ENCODE measurements around the gene CHD1L.
"Not testable (repeated sequence)": the region's sequence is repeated elsewhere in the genome, so short reads cannot be mapped to it uniquely, and the experiment has no call there.

CHD1L gene

GRCh38 chr1:147235822-147236221 lies 6.7 kb upstream of the CHD1L start:
- DNase-seq: no peak

- DNase-seq: no peak
These were observed 6.0 kb upstream of the CHD1L start for GRCh38 chr1:147236448-147236847.

DNA sequence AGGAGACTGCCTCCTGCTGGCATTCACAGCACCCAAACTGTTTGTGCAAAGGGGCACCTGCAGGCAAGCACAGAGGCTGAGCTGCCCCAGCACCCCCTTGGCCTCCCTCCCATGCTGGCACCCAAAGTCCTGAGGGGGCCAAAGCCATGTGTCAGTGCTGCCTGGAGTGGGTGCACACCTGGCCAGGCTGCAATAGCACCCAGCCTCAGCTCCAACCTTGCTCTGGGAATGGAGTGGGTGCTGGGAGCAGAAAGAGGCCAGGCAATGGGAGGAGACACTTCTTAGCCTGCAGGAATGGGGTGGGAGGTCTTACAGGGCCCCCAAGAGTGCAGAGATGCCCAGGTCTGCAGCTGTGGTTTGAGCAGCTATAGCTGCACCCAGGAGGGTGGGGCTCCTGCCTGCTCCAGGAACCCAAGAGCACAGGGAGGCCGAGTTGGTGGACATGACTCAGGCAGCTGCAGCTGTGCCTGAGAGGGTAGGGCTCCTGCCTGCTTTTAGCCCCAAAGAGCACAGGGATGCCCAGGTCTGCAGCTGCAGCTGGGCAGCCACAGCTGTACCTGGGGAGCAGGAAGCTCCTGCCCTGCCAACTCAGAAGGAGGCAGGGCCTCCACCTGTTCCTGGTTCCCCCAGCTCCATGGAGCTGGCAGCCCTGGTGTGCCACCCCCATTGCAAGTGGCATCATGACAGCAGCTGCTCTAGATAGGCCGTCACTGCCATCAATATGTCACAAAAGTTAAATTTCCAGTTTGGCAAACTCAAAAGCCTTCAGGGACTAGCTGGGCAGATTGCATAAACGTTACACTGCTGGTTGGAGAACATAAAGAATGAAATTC lies 5.3 kb upstream of the CHD1L start:
- DNase-seq: no peak

GRCh38 chr1:147238053-147238902 lies 4.2 kb upstream of the CHD1L start:
- DNase-seq: no peak

DNA sequence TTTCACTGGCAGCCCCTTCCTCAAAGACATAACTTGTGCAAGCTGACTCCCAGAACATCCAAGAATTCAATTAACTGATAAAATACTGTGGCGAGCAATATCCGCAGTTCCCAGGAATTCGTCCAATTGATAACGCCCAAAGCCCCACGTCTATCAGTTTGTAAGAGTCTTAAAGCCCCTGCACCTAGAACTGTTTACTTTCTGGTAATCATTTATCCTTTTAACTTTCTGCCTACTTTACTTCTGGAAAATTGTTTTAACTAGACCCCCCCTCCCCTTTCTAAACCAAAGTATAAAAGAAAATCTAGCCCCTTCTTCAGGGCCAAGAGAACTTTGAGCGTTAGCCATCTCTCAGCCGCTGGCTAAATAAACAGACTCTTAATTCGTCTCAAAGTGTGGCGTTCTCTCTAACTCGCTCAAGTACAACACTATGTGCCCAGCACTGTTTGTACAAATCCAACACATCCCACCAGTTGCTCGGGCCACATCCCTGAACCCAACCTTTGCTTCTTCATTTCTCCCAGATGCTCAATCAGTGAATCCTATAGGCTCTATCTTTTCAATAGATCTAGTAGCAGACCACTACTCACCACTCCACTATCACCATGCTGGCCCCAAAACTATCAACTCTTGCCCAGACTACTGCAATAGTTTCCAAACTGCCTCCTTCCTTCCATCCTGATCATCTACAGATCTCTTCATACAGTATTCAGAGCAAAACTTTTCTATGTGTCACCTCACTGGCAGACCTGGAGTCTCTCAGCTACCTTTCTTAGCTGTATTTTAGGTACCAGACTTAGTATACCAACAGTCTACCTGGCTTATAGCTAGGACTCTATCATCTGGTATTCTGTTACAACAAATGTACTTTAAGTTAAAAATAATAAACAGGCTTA lies 3.3 kb upstream of the CHD1L start:
- no peak for DNase-seq

DNA sequence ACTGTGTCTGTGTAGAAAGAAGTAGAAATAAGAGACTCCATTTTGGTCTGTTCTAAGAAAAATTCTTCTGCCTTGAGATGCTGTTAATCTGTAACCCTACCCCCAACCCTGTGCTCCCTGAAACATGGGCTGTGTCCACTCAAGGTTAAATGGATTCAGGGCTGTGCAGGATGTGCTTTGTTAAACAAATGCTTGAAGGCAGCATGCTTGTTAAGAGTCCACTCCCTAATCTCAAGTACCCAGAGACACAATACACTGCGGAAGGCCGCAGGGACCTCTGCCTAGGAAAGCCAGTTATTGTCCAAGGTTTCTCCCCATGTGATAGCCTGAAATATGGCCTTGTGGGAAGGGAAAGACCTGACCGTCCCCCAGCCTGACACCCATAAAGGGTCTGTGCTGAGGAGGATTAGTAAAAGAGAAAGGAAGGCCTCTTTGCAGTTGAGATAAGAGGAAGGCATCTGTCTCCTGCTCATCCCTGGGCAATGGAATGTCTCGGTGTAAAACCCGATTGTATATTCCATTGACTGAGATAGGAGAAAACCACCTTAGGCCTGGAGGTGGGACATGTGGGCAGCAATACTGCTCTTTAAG lies 2.3 kb upstream of the CHD1L start:
- DNase-seq: not testable (repeated sequence)

DNA sequence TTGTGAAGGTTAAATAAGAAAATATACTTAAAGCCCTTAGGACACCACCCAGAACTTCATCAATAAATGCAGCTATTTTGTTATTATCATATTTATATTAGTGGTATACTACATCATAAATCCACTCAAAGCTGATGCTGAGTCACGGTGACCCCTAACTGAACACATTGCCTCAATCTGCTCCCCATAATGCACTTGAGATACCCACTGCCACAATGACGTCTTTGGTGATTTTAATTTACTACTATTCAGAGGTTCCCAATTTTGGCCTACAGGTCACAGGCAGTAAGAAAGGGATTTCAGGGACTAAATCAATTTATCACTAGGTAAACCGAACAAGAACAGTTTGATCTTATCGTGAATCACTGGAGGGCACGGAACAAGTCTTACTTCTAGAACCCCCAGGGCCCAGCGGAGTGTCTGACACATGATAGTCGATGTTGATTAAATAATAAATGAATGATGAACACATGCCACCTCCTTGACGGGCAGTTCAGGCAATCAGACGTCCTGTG lies 493 bp upstream of the CHD1L start:
- no peak for DNase-seq

- DNase-seq: peak; percentile 79
These were observed 773 bp downstream of the CHD1L start for GRCh38 chr1:147243228-147243685.

GRCh38 chr1:147243841-147244240 lies 1.4 kb downstream of the CHD1L start:
- peak; percentile 65 for DNase-seq

DNA sequence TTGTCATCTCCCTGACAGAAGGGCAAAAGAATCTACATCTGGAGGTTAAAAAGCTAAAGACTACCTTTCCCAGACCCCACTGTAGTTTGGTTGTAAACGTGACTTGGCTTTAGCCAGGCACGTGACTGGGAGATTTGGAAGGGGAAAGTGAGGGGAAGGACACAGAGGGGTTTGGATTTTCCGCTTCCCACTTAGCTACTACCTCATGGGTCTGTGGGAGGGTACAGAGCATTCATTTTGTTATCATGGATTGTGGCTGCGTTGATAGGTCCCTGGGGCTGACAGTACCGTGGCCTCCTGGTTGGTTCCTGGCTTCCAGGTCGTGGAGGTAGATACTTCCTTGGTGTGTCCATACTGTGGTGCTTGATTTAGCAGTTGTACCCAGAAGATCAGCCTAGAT lies 2.6 kb downstream of the CHD1L start:
- DNase-seq: no peak

GRCh38 chr1:147245586-147246021 lies 3.1 kb downstream of the CHD1L start:
- peak; percentile 70 for DNase-seq

- DNase-seq: peak; percentile 48
These were observed 3.7 kb downstream of the CHD1L start for GRCh38 chr1:147246044-147246690.

GRCh38 chr1:147246910-147247655 lies 4.6 kb downstream of the CHD1L start:
- DNase-seq: peak; percentile 85

- no peak for DNase-seq
These were observed 5.3 kb downstream of the CHD1L start for GRCh38 chr1:147247656-147248238.

DNA sequence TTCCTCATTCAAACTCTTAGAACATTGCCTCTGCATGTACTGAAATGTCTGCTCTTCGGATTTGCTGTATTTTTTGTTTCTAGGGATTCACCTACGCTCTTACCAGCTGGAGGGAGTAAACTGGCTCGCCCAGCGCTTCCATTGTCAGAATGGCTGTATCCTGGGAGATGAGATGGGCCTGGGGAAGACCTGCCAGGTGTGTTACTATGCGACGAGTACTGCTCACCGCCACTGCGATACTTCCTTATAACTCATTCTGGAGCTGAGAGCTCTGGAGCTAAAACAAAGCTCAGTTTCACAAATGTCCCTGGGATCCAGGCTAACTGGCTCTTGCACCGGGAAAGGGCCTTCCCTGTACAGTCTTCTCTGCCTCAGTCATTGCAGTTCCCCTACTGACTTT lies 10.1 kb downstream of the CHD1L start:
- DNase-seq: no peak

- no peak for DNase-seq
These were observed 18.5 kb downstream of the CHD1L start for GRCh38 chr1:147260956-147261355.

GRCh38 chr1:147264158-147264768 lies 21.8 kb downstream of the CHD1L start:
- DNase-seq: no peak

- DNase-seq: no peak
These were observed 23.9 kb downstream of the CHD1L start for GRCh38 chr1:147266381-147266780.

GRCh38 chr1:147267711-147268110 lies 25.2 kb downstream of the CHD1L start:
- no peak for DNase-seq

GRCh38 chr1:147270721-147271120 lies 28.2 kb downstream of the CHD1L start:
- no peak for DNase-seq

All from OCI-M1 (cell line).